GM10266 (cell line): Measurements from ENCODE around the gene DRD2.

Experiments
- DNase-seq: peaks from one replicate; pipeline ENCODE4 v3.0.0; 2012; ENCODE audit errors: extremely low spot score
- TF ChIP-seq, protein P1 (sequence below): IDR thresholded peaks from 2 replicates; pipeline ENCODE4 v1.5.1; 2012; ENCODE audit warnings: mild to moderate bottlenecking, low read depth; ENCODE audit not compliant: control insufficient read depth, insufficient read depth; ENCODE audit errors: missing control alignments

The DRD2 gene

DNA sequence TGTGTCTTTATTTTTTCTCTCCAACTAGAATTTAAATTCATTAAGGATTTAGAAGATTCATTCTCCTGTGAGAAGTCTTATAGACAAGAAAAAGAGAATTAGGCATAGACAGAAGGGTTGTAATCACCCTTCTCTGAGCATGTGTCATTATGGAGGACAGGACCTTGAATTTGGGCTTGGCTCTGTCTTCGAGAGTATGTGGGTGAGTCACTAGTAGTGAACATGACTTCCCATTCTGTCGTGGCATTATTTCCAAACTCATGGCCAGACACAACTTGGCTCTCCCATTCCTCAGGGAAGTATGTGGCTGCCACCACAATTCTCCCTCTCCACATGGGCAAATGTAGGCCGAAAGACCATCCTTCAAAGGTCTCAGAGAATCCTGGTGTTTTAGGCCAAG lies 101.9 kb downstream of the DRD2 start:
- no peak for DNase-seq
- TF ChIP-seq, protein P1, sequence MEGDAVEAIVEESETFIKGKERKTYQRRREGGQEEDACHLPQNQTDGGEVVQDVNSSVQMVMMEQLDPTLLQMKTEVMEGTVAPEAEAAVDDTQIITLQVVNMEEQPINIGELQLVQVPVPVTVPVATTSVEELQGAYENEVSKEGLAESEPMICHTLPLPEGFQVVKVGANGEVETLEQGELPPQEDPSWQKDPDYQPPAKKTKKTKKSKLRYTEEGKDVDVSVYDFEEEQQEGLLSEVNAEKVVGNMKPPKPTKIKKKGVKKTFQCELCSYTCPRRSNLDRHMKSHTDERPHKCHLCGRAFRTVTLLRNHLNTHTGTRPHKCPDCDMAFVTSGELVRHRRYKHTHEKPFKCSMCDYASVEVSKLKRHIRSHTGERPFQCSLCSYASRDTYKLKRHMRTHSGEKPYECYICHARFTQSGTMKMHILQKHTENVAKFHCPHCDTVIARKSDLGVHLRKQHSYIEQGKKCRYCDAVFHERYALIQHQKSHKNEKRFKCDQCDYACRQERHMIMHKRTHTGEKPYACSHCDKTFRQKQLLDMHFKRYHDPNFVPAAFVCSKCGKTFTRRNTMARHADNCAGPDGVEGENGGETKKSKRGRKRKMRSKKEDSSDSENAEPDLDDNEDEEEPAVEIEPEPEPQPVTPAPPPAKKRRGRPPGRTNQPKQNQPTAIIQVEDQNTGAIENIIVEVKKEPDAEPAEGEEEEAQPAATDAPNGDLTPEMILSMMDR: no peak

DNA sequence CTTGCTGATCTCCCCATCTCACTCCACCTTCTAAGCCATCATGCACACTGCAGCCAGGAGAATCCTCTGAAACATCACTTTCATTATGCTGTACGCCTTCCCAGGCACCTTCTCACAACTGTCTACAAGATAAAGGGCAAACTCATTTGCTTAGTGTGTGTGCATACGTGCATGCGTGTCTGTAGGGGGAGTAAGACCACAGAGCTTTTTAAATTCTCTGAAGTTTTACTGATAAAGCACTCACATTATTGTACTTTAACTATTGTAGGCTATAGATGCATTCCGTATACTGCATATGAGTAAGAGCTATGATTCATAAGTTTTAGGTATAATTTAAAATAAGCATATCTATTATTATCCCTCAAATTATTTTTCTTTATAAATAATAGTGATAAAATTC lies 102.9 kb downstream of the DRD2 start:
- TF ChIP-seq, protein P1: no peak
- no peak for DNase-seq

DNA sequence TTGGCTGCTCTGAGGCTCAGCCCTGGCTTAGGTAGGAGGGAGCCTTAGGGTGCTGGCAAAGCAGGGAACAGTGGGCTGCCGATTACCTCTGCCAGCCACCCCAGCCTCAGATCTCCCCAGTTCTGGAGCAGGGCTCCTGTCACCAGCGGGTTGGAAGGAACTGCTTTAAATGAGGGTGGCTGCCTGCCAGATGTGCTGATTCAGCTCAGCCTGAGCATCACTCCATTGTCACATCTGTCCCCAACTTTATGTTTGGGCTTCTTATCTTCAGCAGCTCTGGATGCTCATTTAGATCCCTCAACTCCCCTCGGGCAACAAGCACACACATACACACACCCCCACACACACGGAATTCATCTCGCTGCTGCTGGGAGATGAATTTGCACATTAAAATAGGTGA lies 104.6 kb downstream of the DRD2 start:
- DNase-seq: no peak
- TF ChIP-seq, protein P1: no peak

DNA sequence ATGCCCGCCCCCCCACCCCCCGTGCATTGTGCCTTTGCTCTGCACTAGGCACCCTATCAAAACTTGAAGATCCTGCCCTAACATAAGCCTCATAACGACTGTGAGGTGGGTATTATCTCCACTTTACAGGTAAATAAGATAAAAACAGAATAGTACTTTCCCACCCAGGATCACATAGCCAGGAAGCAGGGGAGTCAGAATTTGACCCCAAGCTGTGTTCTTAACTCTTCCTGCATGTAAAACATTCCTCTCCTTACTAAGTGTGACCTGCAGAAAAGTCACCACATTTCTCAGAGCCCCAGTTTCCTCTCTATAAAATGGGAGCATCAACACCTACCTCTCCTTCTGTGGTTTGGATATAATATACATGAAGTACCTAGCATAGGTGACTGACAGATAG lies 105.8 kb downstream of the DRD2 start:
- no peak for DNase-seq
- TF ChIP-seq, protein P1: no peak

DNA sequence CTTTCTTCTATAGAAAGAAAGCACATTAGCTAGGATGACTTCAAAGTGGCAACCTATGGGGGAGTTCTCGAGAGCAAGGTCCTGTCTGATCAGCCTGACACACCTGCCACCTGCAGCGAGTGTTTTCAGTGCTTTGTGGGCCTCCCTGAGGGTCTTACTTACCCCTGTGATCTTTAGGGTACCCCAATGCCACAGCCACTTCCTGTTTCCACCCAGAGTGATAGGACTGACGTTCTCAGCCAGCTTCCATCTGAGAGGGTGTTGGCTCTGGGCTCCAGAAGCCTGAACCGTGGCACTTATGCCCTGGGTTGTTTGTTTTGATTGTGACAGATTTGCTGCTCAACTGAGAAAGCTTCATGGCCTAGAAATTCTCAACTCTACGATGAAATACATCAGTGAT lies 109.3 kb downstream of the DRD2 start:
- no peak for DNase-seq
- TF ChIP-seq, protein P1: no peak

DNA sequence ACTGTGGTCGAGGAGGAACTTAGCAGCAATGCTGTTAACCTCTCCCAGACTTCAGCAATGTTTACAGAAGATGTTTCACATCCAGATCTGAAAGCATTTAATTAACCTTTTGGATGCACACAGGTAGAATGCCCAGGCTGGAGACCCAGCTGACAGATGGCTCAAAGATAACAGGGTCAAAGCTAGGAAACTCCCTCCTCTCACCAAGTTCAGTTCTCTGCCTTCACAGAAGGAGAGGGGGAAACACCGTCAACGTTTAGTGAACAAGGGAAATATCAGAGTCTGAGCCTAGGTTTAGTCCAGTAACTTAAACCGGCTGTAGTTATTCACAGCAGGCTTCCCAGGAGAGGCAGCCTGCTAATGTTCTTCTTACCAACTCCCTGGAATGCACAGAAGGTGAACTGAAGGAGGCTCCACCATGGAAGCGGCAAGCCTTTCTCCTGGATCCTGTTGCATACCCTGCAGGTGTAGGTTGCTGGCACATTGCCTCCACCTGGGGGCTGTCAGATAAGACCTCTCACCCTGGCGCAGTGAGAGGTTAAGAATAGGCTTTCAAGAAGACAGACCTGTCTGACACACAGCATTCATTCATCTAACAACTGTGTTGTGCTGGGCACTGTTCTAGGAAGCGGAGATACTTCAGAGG lies 111.1 kb downstream of the DRD2 start:
- no peak for DNase-seq
- TF ChIP-seq, protein P1: no peak

DNA sequence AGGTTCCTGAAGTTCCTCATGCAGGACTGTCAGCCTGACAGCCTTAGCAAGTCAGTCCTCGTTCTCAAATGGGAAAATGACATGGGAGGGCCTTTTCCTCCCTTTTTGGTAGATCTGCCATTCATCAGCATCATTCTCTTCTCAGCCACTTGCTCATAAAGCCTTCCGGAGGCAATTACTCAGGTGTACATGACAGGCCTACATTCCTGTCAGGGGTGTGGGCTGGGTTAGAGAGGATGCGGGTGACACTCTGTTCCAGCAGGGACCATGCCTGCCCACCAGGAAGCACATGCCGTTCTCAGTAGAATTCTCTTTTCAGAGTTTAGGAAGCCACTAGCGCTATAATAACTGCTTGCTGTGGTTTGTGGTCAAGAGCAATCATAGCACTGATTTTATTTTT lies 111.8 kb downstream of the DRD2 start:
- DNase-seq: no peak
- TF ChIP-seq, protein P1: no peak
